Endothelial cell of hepatic sinusoid (primary cell): ENCODE measurements around the gene GSTK1.
"Not testable (repeated sequence)": the region's sequence is repeated elsewhere in the genome, so short reads cannot be mapped to it uniquely, and the experiment has no call there.

Experiments
- in situ Hi-C: cut with HindIII; loops from 2 replicates; pipeline ENCODE4 v1.10.0; 2017; ENCODE audit warnings: low sequenced_read_pairs

GSTK1 gene

GRCh38 chr7:143238289-143238980 lies 24.8 kb upstream of the GSTK1 start:
- in situ Hi-C loops = no loop called here

- in situ Hi-C loops = loop anchor here (10.0 kb wide), 1 partner anchor 65 kb away; no protein-coding TSS in a partner anchor
These were observed 23.4 kb upstream of the GSTK1 start for GRCh38 chr7:143239813-143240212.

GRCh38 chr7:143240291-143241168 lies 22.7 kb upstream of the GSTK1 start:
- in situ Hi-C loops = loop anchor here (10.0 kb wide), 1 partner anchor 64 kb away; no protein-coding TSS in a partner anchor

GRCh38 chr7:143242306-143242705 lies 20.9 kb upstream of the GSTK1 start:
- in situ Hi-C loops = loop anchor here (10.0 kb wide), 1 partner anchor 62 kb away; no protein-coding TSS in a partner anchor

- in situ Hi-C loops = loop anchor here (10.0 kb wide), 1 partner anchor 62 kb away; no protein-coding TSS in a partner anchor
These were observed 20.1 kb upstream of the GSTK1 start for GRCh38 chr7:143243111-143243510.

- in situ Hi-C loops = loop anchor here (10.0 kb wide), 1 partner anchor 61 kb away; no protein-coding TSS in a partner anchor
These were observed 19.6 kb upstream of the GSTK1 start for GRCh38 chr7:143243614-143244013.

- in situ Hi-C loops = loop anchor here (10.0 kb wide), 1 partner anchor 60 kb away; no protein-coding TSS in a partner anchor
These were observed 18.9 kb upstream of the GSTK1 start for GRCh38 chr7:143244321-143244720.

GRCh38 chr7:143245123-143245522 lies 18.1 kb upstream of the GSTK1 start:
- in situ Hi-C loops = loop anchor here (10.0 kb wide), 1 partner anchor 60 kb away; no protein-coding TSS in a partner anchor

GRCh38 chr7:143247372-143247771 lies 15.9 kb upstream of the GSTK1 start:
- in situ Hi-C loops = loop anchor here (10.0 kb wide), 1 partner anchor 57 kb away; no protein-coding TSS in a partner anchor

GRCh38 chr7:143248761-143249354 lies 14.4 kb upstream of the GSTK1 start:
- in situ Hi-C loops = loop anchor here (10.0 kb wide), 1 partner anchor 56 kb away; no protein-coding TSS in a partner anchor

GRCh38 chr7:143250199-143250598 lies 13.0 kb upstream of the GSTK1 start:
- in situ Hi-C loops = no loop called here

- in situ Hi-C loops = no loop called here
These were observed 12.4 kb upstream of the GSTK1 start for GRCh38 chr7:143250822-143251221.

- in situ Hi-C loops = no loop called here
These were observed 11.2 kb upstream of the GSTK1 start for GRCh38 chr7:143252006-143252405.

- in situ Hi-C loops = no loop called here
These were observed 7.7 kb upstream of the GSTK1 start for GRCh38 chr7:143255564-143255963.

GRCh38 chr7:143256325-143256724 lies 6.9 kb upstream of the GSTK1 start:
- in situ Hi-C loops = no loop called here

- in situ Hi-C loops = no loop called here
These were observed 6.3 kb upstream of the GSTK1 start for GRCh38 chr7:143256932-143257331.

- in situ Hi-C loops = no loop called here
These were observed 5.7 kb upstream of the GSTK1 start for GRCh38 chr7:143257501-143257900.

- in situ Hi-C loops = no loop called here
These were observed 4.4 kb upstream of the GSTK1 start for GRCh38 chr7:143258831-143259230.

GRCh38 chr7:143259765-143260164 lies 3.5 kb upstream of the GSTK1 start:
- in situ Hi-C loops = no loop called here

- in situ Hi-C loops = no loop called here
These were observed 1.3 kb upstream of the GSTK1 start for GRCh38 chr7:143261901-143262300.

- in situ Hi-C loops = not testable (repeated sequence)
These were observed 941 bp downstream of the GSTK1 start for GRCh38 chr7:143264196-143264568.
